CD14-positive monocyte (primary cell): ENCODE data around the gene H19. TPM values are rescaled to one million over a fixed set of nuclear protein-coding genes. Genes with fewer than 3 reads are reported as not detected.

Experiments used
- DNase-seq, 3 donors: peaks; one replicate each; pipeline ENCODE4 v3.0.0-alpha.2; 2011 to 2022
- H2AFZ ChIP-seq: 2 replicates; pipeline ENCODE4 v1.6.0; 2012; ENCODE audit warnings: mild to moderate bottlenecking, low read depth, low read length, inconsistent platforms; ENCODE audit not compliant: insufficient read depth, poor library complexity, severe bottlenecking
- H3K27ac ChIP-seq, 2 donors: 1 replicate in 1 of 2; 2 replicates in 1 of 2; pipeline ENCODE4 v1.5.1; 2012 to 2013; ENCODE audit warnings: low read length in 2 of 2, control low read depth in 1 of 2, inconsistent platforms in 1 of 2, low read depth in 1 of 2, mild to moderate bottlenecking in 1 of 2
- H3K27me3 ChIP-seq, 2 donors: one replicate each; pipeline versions ENCODE4 v1.6.0 to v1.6.1; 2011 to 2013; ENCODE audit warnings: low read length in 2 of 2; ENCODE audit not compliant: control insufficient read depth in 2 of 2, insufficient read depth in 2 of 2
- H3K36me3 ChIP-seq, 2 donors: replicated peaks in 1 of 2; 1 replicate in 1 of 2; 2 replicates in 1 of 2; pipeline versions ENCODE4 v1.5.1 to v1.6.1; 2012 to 2013; ENCODE audit warnings: low read length in 2 of 2, control low read depth in 1 of 2, inconsistent platforms in 1 of 2, mild to moderate bottlenecking in 1 of 2; ENCODE audit not compliant: insufficient read depth in 2 of 2, control insufficient read depth in 1 of 2
- H3K4me1 ChIP-seq, 2 donors: 1 replicate in 1 of 2; 2 replicates in 1 of 2; pipeline versions ENCODE4 v1.5.1 to v1.6.1; 2012 to 2013; ENCODE audit warnings: low read length in 2 of 2, control low read depth in 1 of 2, inconsistent platforms in 1 of 2, mild to moderate bottlenecking in 1 of 2, moderate library complexity in 1 of 2; ENCODE audit not compliant: insufficient read depth in 2 of 2, control insufficient read depth in 1 of 2
- H3K4me2 ChIP-seq: replicated peaks from 2 replicates; pipeline ENCODE3; 2012; ENCODE audit warnings: low read length, moderate library complexity, mild to moderate bottlenecking; ENCODE audit not compliant: poor library complexity, severe bottlenecking; ENCODE audit errors: extremely low read depth
- H3K4me3 ChIP-seq, 3 experiments: fragments of 200-600 bp in 1 of 3; sonication (generic) in 1 of 3; replicated peaks in 1 of 3; 1 replicate in 2 of 3; 2 replicates in 1 of 3; pipeline ENCODE4 v1.5.1; 2011 to 2013; ENCODE audit warnings: low read length in 3 of 3, mild to moderate bottlenecking in 3 of 3, control low read depth in 2 of 3, low read depth in 2 of 3, inconsistent platforms in 1 of 3, moderate library complexity in 1 of 3
- H3K79me2 ChIP-seq: 2 replicates; pipeline ENCODE4 v1.6.0; 2012; ENCODE audit warnings: mild to moderate bottlenecking, control low read depth, inconsistent platforms, low read length, moderate library complexity; ENCODE audit not compliant: insufficient read depth
- H3K9ac ChIP-seq: 2 replicates; pipeline ENCODE4 v1.6.0; 2017; ENCODE audit warnings: low read length, mild to moderate bottlenecking; ENCODE audit not compliant: insufficient read depth, poor library complexity, severe bottlenecking
- H3K9me3 ChIP-seq, 2 donors: replicated peaks in 1 of 2; 1 replicate in 1 of 2; 2 replicates in 1 of 2; pipeline versions ENCODE4 v1.5.1 to v1.6.1; 2012 to 2013; ENCODE audit warnings: low read length in 2 of 2, control low read depth in 1 of 2; ENCODE audit not compliant: control insufficient read depth in 1 of 2, insufficient read depth in 1 of 2
- H4K20me1 ChIP-seq: 2 replicates; pipeline ENCODE4 v1.6.0; 2012; ENCODE audit warnings: mild to moderate bottlenecking, low read length, control low read depth, moderate library complexity; ENCODE audit not compliant: insufficient read depth
- H3K27ac Mint-ChIP-seq, 7 donors: one replicate each; pipeline ENCODE4 v1.8.0; 2020; ENCODE audit warnings: mild to moderate bottlenecking in 7 of 7, mixed read lengths in 7 of 7, moderate library complexity in 6 of 7, inconsistent platforms in 2 of 7
- H3K27me3 Mint-ChIP-seq, 3 donors: one replicate each; pipeline ENCODE4 v1.8.0; 2021 to 2022; ENCODE audit warnings: low read depth in 3 of 3, mild to moderate bottlenecking in 3 of 3, mixed read lengths in 3 of 3, moderate library complexity in 3 of 3, inconsistent platforms in 1 of 3
- H3K36me3 Mint-ChIP-seq, 2 donors: one replicate each; pipeline ENCODE4 v1.8.0; 2020; ENCODE audit warnings: mixed read lengths in 2 of 2, inconsistent platforms in 1 of 2, mild to moderate bottlenecking in 1 of 2
- H3K4me1 Mint-ChIP-seq: one replicate; pipeline ENCODE4 v1.8.0; 2020; ENCODE audit warnings: mild to moderate bottlenecking, mixed read lengths
- H3K4me3 Mint-ChIP-seq, 2 donors: one replicate each; pipeline ENCODE4 v1.8.0; 2020; ENCODE audit warnings: mild to moderate bottlenecking in 2 of 2, mixed read lengths in 2 of 2, moderate library complexity in 1 of 2
- H3K9me3 Mint-ChIP-seq, 7 donors: one replicate each; pipeline ENCODE4 v1.8.0; 2020 to 2022; ENCODE audit warnings: mixed read lengths in 7 of 7, mild to moderate bottlenecking in 6 of 7, moderate library complexity in 6 of 7, inconsistent platforms in 2 of 7
- CTCF ChIP-seq: fragments of 200-600 bp; IDR thresholded peaks from one replicate; pipeline ENCODE4 v1.8.0; 2022; ENCODE audit warnings: antibody characterized with exemption, mild to moderate bottlenecking
- WGBS: methylation state at CpG from one replicate; pipeline ENCODE4 v1.1.5; 2013; ENCODE audit warnings: missing lambda C conversion rate; ENCODE audit not compliant: insufficient coverage; 5-methylcytosine and 5-hydroxymethylcytosine counted together
- intact Hi-C, 2 donors: fragments of 100-400 bp; cut with micrococcal nuclease; formaldehyde crosslinking; loops; one replicate each; pipeline versions ENCODE4 v1.15.0 to v1.15.1; 2023
- polyA plus RNA-seq, 3 donors: library from polyadenylated mRNA; depleted of rRNA in 1 of 3; unstranded in 2 of 3; stranded (reverse) in 1 of 3; fragments of 300-500 nt in 2 of 3; fragments of >200 nt in 1 of 3; fragmentation: Illumina TruSeq in 2 of 3; gene quantifications; 1 replicate in 2 of 3; 2 replicates in 1 of 3; pipeline ENCODE4 v1.2.3, GENCODE V29; 2012 to 2021

Gene H19
- polyA plus RNA-seq, 3 donors = 0.47 TPM; not detected in 2

GRCh38 chr11:2031058-2031457 is 33.4 kb upstream of the H19 start:
- Histone ChIP-seq H3K4me1 (no peaks in the 10 kb centered on the region), H3K4me2 (no peak overlapping the region), H3K36me3 (no peaks in the 10 kb centered on the region), H3K9me3 (no peaks in the 10 kb centered on the region), H2AFZ (no peak overlapping the region), H3K79me2 (no peaks in the 10 kb centered on the region), H3K27ac (no peak overlapping the region), H3K9ac (no peak overlapping the region), H3K27me3 (no peaks in the 10 kb centered on the region), H3K4me3 (no peak overlapping the region), H4K20me1 (no peaks in the 10 kb centered on the region)
- Mint-ChIP-seq H3K36me3 (no peaks in the 10 kb centered on the region), H3K9me3 (no peaks in the 10 kb centered on the region), H3K27ac (no peak overlapping the region), H3K4me1 (no peaks in the 10 kb centered on the region), H3K4me3 (no peak overlapping the region), H3K27me3 (no peaks in the 10 kb centered on the region)
- no CpG with 5 or more reads among the region's 10 CpGs for WGBS
- intact Hi-C loops = no loop called here
- no peak for TF ChIP-seq CTCF
- no peak for DNase-seq

GRCh38 chr11:2027708-2028107 is 30.1 kb upstream of the H19 start:
- Histone ChIP-seq H3K79me2 (no peaks in the 10 kb centered on the region), H3K4me3 (no peak overlapping the region), H3K9me3 (no peaks in the 10 kb centered on the region), H2AFZ (no peak overlapping the region), H4K20me1 (no peaks in the 10 kb centered on the region), H3K27ac (no peak overlapping the region), H3K4me1 (no peaks in the 10 kb centered on the region), H3K4me2 (no peak overlapping the region), H3K27me3 (no peaks in the 10 kb centered on the region), H3K36me3 (no peaks in the 10 kb centered on the region), H3K9ac (no peak overlapping the region)
- no peaks in the 10 kb centered on the region for H3K27me3 Mint-ChIP-seq
- H3K9me3 Mint-ChIP-seq = no peaks in the 10 kb centered on the region
- TF ChIP-seq CTCF = no peak
- no peak for DNase-seq
- intact Hi-C loops = no loop called here
- H3K4me1 Mint-ChIP-seq = no peaks in the 10 kb centered on the region
- WGBS = no CpG with 5 or more reads among the region's 15 CpGs
- no peaks in the 10 kb centered on the region for H3K36me3 Mint-ChIP-seq
- no peak overlapping the region for H3K27ac Mint-ChIP-seq
- H3K4me3 Mint-ChIP-seq = no peak overlapping the region
